Astrocyte of the spinal cord (primary cell): ENCODE measurements around the gene CINP.
"Not testable (repeated sequence)": the region's sequence is repeated elsewhere in the genome, so short reads cannot be mapped to it uniquely, and the experiment has no call there.

Experiments used
- DNase-seq: peaks from one replicate; pipeline ENCODE4 v3.0.0; 2011; ENCODE audit warnings: low read depth, low spot score
- H3K4me3 ChIP-seq: 2 replicates; pipeline ENCODE4 v1.5.1; 2011; ENCODE audit warnings: low read depth, mild to moderate bottlenecking, low read length, moderate library complexity
- CTCF ChIP-seq: IDR thresholded peaks from 2 replicates; pipeline ENCODE4 v1.5.1; 2012; ENCODE audit warnings: low read depth, mild to moderate bottlenecking, low read length, inconsistent platforms
- in situ Hi-C: cut with HindIII; loops from 2 replicates; pipeline ENCODE4 v1.10.0; 2017; ENCODE audit warnings: low sequenced_read_pairs

Gene CINP

GRCh38 chr14:102341566-102341965 is 21.1 kb downstream of the CINP start:
- DNase-seq = no peak
- no peak for TF ChIP-seq CTCF
- in situ Hi-C loops = no loop called here
- no peak overlapping the region for H3K4me3 ChIP-seq

- no peak for TF ChIP-seq CTCF
- DNase-seq = no peak
- in situ Hi-C loops = no loop called here
- H3K4me3 ChIP-seq = no peak overlapping the region
These were observed 24.0 kb downstream of the CINP start for GRCh38 chr14:102338724-102339123.

- H3K4me3 ChIP-seq = no peak overlapping the region
- no peak for DNase-seq
- TF ChIP-seq CTCF = no peak
- in situ Hi-C loops = no loop called here
These were observed 27.5 kb downstream of the CINP start for GRCh38 chr14:102335163-102335562.

- no peak for DNase-seq
- no peak overlapping the region for H3K4me3 ChIP-seq
- TF ChIP-seq CTCF = no peak
- in situ Hi-C loops = no loop called here
These were observed 28.6 kb downstream of the CINP start for GRCh38 chr14:102333795-102334705.

- in situ Hi-C loops = no loop called here
- H3K4me3 ChIP-seq = no peak overlapping the region
- TF ChIP-seq CTCF = no peak
- DNase-seq = no peak
These were observed 29.3 kb downstream of the CINP start for GRCh38 chr14:102333390-102333789.

GRCh38 chr14:102330806-102331205 is 31.9 kb downstream of the CINP start:
- H3K4me3 ChIP-seq = no peak overlapping the region
- in situ Hi-C loops = no loop called here
- no peak for DNase-seq
- no peak for TF ChIP-seq CTCF

GRCh38 chr14:102329381-102329780 is 33.3 kb downstream of the CINP start:
- in situ Hi-C loops, H3K4me3 ChIP-seq, DNase-seq: not testable (repeated sequence)
